Measurements from ENCODE around the gene ODF4.

GRCh38 chr17:8376271-8377067 is 36.8 kb downstream of the ODF4 start, which contains the start of gene KRABD2:
- no peak for TF ChIP-seq ZNF274 (IDR thresholded peaks at IDR 0.05; ENCODE audit: low read depth, low read length)
- no peak for TF ChIP-seq YY1 (IDR thresholded peaks at IDR 0.05; ENCODE audit: insufficient read depth, insufficient read length)
- TF ChIP-seq SUZ12 (IDR thresholded peaks at IDR 0.05; ENCODE audit: extremely low read depth, insufficient read depth, insufficient read length): no peak

Data from NT2/D1 (cell line).